ENCODE results near the gene NTF4. TPM values are rescaled to one million over a fixed set of nuclear protein-coding genes. Genes with fewer than 3 reads are reported as not detected.

NTF4 gene
- total and polyA plus RNA-seq, 2 of the 8 experiments (the other 6 are each of a cell fraction or from before 2014, with no cell fraction given): 3.1 to 6.5 TPM

GRCh38 chr19:49106648-49107135 is 42.1 kb upstream of the NTF4 start:
- Histone ChIP-seq H2BK120ac (replicated peaks; ENCODE audit: low read depth, low read length) (no peak overlapping the region), H3K9ac (replicated peaks in 1 of 4; ENCODE audit: extremely low read depth in 1 of 4, low read depth in 3 of 4, low read length in 3 of 4) (no peak overlapping the region), H3K27me3 (replicated peaks in 1 of 4; ENCODE audit: control insufficient read depth in 3 of 4, extremely low read depth in 1 of 4, insufficient read depth in 3 of 4, low read length in 3 of 4) (no peaks in the 10 kb centered on the region), H2BK5ac (ENCODE audit: low read depth, low read length) (peak overlapping the region; percentile 3; the same call in 1 of the 2 replicates), H3K4me3 (ENCODE audit: extremely low read depth in 1 of 4, insufficient read depth in 2 of 4, low read depth in 3 of 4, low read length in 4 of 4) (no peak overlapping the region), H2BK15ac (ENCODE audit: low read length) (no peak overlapping the region), H4K5ac (ENCODE audit: insufficient read length, low read depth, low read length) (no peak overlapping the region), H3K4me2 (ENCODE audit: insufficient read depth in 1 of 2, low read depth in 2 of 2, low read length in 2 of 2) (no peak overlapping the region), H3K23me2 (ENCODE audit: low read depth, low read length) (no peaks in the 10 kb centered on the region), H3K4me1 (replicated peaks in 1 of 4; ENCODE audit: control insufficient read depth in 3 of 4, insufficient read depth in 4 of 4, low read length in 3 of 4) (no peaks in the 10 kb centered on the region), H2BK12ac (ENCODE audit: low read depth, low read length) (no peak overlapping the region), H4K20me1 (replicated peaks in 1 of 2; ENCODE audit: control insufficient read depth in 1 of 2, insufficient read depth in 2 of 2, low read length in 2 of 2) (peaks cover 18 to 32% of the 10 kb centered on the region in 2 experiments), H3K56ac (replicated peaks; ENCODE audit: insufficient read length, low read depth, low read length) (no peak overlapping the region), H3K79me1 (ENCODE audit: low read depth, low read length) (peaks cover 4% of the 10 kb centered on the region), H3K4ac (replicated peaks; ENCODE audit: insufficient read length, low read depth, low read length) (no peak overlapping the region), H2AFZ (ENCODE audit: low read length) (no peak overlapping the region), H3K18ac (ENCODE audit: extremely low read depth, low read length) (no peak overlapping the region), H3K14ac (ENCODE audit: insufficient read length) (no peak overlapping the region), H4K8ac (ENCODE audit: extremely low read depth, insufficient read depth, low read length) (no peak overlapping the region), H3K23ac (ENCODE audit: insufficient read length) (no peak overlapping the region), H2AK5ac (ENCODE audit: low read depth, low read length) (no peak overlapping the region), H3K9me3 (ENCODE audit: insufficient read depth in 2 of 2, low read depth in 1 of 2, low read length in 1 of 2) (no peaks in the 10 kb centered on the region), H3K79me2 (ENCODE audit: control insufficient read depth in 1 of 2, insufficient read depth in 2 of 2, low read length in 2 of 2) (no peaks in the 10 kb centered on the region), H3K27ac (ENCODE audit: low read depth, low read length) (no peak overlapping the region), H4K91ac (replicated peaks; ENCODE audit: insufficient read length, low read length) (no peak overlapping the region), H3K36me3 (ENCODE audit: control insufficient read depth in 2 of 4, insufficient read depth in 4 of 4, low read length in 3 of 4) (peaks cover 24 to 67% (median 61%) of the 10 kb centered on the region in 4 experiments), H2BK20ac (ENCODE audit: low read length) (no peak overlapping the region)
- FAIRE-seq (peak; percentile 58), DNase-seq (ENCODE audit: low read depth in 1 of 2, low spot score in 2 of 2) (peak in 1 of 2 experiments; percentile 87)
- ChIA-PET POLR2A (ENCODE audit: partially characterized antibody) (interaction anchor here (0.7 to 3.6 kb wide), 8 partner anchors 9 to 104 kb away, joined by 3 to 30 read pairs (median 5); no protein-coding TSS in a partner anchor), CTCF (ENCODE audit: partially characterized antibody) (interaction anchor here (0.5 to 3.1 kb wide), 27 partner anchors 8 to 919 kb away, joined by 3 to 26 read pairs (median 4); partner anchors contain the start of genes CGB2 and LIN7B)
- WGBS, 2 experiments (ENCODE audit: extremely low coverage in 1 of 2, insufficient coverage in 1 of 2, insufficient read length in 1 of 2, insufficient replicate concordance in 2 of 2, low coverage in 1 of 2, low lambda C conversion rate in 2 of 2, missing lambda C conversion rate in 1 of 2): 72% methylated on average over 12 of the region's 12 CpGs; no CpG with 5 or more reads in 1 of the 2 experiments
- no peak for TF ChIP-seq SAP30 (IDR thresholded peaks at IDR 0.05; ENCODE audit: insufficient read depth, insufficient replicate concordance, low read length)
- no peak for TF ChIP-seq KDM5A (IDR thresholded peaks at IDR 0.05; ENCODE audit: low read length)
- no peak for TF ChIP-seq YY1 (IDR thresholded peaks at IDR 0.05; ENCODE audit: low read depth, low read length)
- peak; percentile 29 to 60; a peak in 3 of 4 replicates for TF ChIP-seq RAD21 (IDR thresholded peaks at IDR 0.05 in 1 of 2, conservative IDR thresholded peaks at IDR 0.05 in 1 of 2; ENCODE audit: low read depth in 2 of 2, low read length in 2 of 2)
- peak; percentile 76 to 98 (median 97) for TF ChIP-seq CTCF (IDR thresholded peaks at IDR 0.05; ENCODE audit: control extremely low read depth in 1 of 3, insufficient read depth in 1 of 3, low read depth in 1 of 3, low read length in 3 of 3)
- TF ChIP-seq CBX5 (IDR thresholded peaks at IDR 0.05; ENCODE audit: low read depth, low read length): no peak
- no peak for TF ChIP-seq TAF1 (IDR thresholded peaks at IDR 0.05; ENCODE audit: low read depth, low read length)
- no peak for TF ChIP-seq FOSL1 (IDR thresholded peaks at IDR 0.05; ENCODE audit: insufficient read depth, low read depth, low read length)
- TF ChIP-seq TEAD4 (IDR thresholded peaks at IDR 0.05; ENCODE audit: low read depth, low read length): no peak
- no peak for TF ChIP-seq CBX8 (IDR thresholded peaks at IDR 0.05; ENCODE audit: borderline replicate concordance, low read depth, low read length)
- no peak for TF ChIP-seq SP2 (IDR thresholded peaks at IDR 0.05; ENCODE audit: low read length)

Measured in H1 (cell line).